Neural crest cell (in vitro differentiated cells): Measurements from ENCODE around the gene IL13RA2. TPM values are rescaled to one million over a fixed set of nuclear protein-coding genes. Genes with fewer than 3 reads are reported as not detected.

Experiments
- DNase-seq: peaks from one replicate; pipeline ENCODE4 v3.0.0; 2021; ENCODE audit warnings: low read depth, mixed read lengths, low spot score
- H3K27ac Mint-ChIP-seq: one replicate; pipeline ENCODE4 v1.8.0; 2021; ENCODE audit warnings: mild to moderate bottlenecking, mixed read lengths; ENCODE audit not compliant: unreplicated experiment
- H3K27me3 Mint-ChIP-seq: 2 replicates; pipeline ENCODE4 v1.8.0; 2021; ENCODE audit warnings: low read depth, mild to moderate bottlenecking, mixed read lengths
- H3K36me3 Mint-ChIP-seq: 2 replicates; pipeline ENCODE4 v1.8.0; 2021; ENCODE audit warnings: low read depth, mild to moderate bottlenecking, mixed read lengths
- H3K4me1 Mint-ChIP-seq: 2 replicates; pipeline ENCODE4 v1.8.0; 2021; ENCODE audit warnings: mixed read lengths
- H3K4me3 Mint-ChIP-seq: one replicate; pipeline ENCODE4 v1.8.0; 2021; ENCODE audit warnings: mild to moderate bottlenecking, mixed read lengths
- H3K9me3 Mint-ChIP-seq: 2 replicates; pipeline ENCODE4 v1.8.0; 2021; ENCODE audit warnings: mixed read lengths
- CTCF ChIP-seq: fragments of 200-600 bp; sonication (generic); conservative IDR thresholded peaks from 2 replicates; pipeline ENCODE4 v1.5.0; 2021; ENCODE audit warnings: antibody characterized with exemption, mild to moderate bottlenecking
- long read RNA-seq: library from polyadenylated mRNA; unstranded; transcript quantifications from one replicate; pipeline ENCODE4 v2.0.0, GENCODE V29; 2020
- total RNA-seq: library from RNA; stranded (reverse); gene quantifications from 2 replicates; pipeline ENCODE4 v1.2.1, GENCODE V29; 2021

Gene IL13RA2
- 0.51 and 0.57 TPM in 2 replicates for total RNA-seq
- long read RNA-seq, partial matches to known transcripts: 0 of 2 reads
- long read RNA-seq, other reads (novel, unspliced or antisense): 0 of 2 reads

DNA sequence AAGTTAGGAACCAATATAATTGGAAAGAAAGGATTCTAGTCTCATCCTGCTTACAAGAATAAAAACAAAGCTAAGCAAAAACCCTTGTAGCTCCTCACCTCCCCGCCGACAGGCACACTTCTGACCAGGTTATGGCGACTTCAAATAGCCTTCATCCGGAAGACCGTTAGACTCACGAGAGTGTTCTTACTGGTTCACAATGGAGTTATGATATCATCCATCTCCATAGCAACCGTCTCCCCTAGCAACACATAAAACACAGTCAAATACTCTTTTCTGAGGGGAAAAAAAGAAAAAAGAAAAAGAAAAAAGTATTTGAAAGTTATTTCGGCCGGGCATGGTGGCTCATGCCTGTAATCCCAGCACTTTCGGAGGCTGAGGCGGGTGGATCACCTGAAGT is at the start of gene IL13RA2:
TSS of gene IL13RA2 (minus strand) at position 162 of the 400 bp plus-strand sequence. CDS start 347 bp downstream, outside the sequence.
- Mint-ChIP-seq H3K36me3 (no peaks in the 10 kb centered on the region), H3K4me1 (peaks cover 8% of the 10 kb centered on the region), H3K27me3 (no peaks in the 10 kb centered on the region), H3K27ac (no peak within 1 kb of the TSS), H3K9me3 (peaks cover 3% of the 10 kb centered on the region), H3K4me3 (no peak within 1 kb of the TSS)
- TF ChIP-seq CTCF: no peak
- DNase-seq: no peak

GRCh38 chrX:115065304-115065703 is 47.9 kb upstream of the IL13RA2 start:
- no peak overlapping the region for H3K4me3 Mint-ChIP-seq
- peaks cover 11% of the 10 kb centered on the region for H3K9me3 Mint-ChIP-seq
- H3K27me3 Mint-ChIP-seq: no peaks in the 10 kb centered on the region
- H3K36me3 Mint-ChIP-seq: no peaks in the 10 kb centered on the region
- TF ChIP-seq CTCF: no peak
- no peak for DNase-seq
- H3K27ac Mint-ChIP-seq: no peak overlapping the region
- H3K4me1 Mint-ChIP-seq: no peaks in the 10 kb centered on the region

- no peak for DNase-seq
- Mint-ChIP-seq H3K4me3 (no peak overlapping the region), H3K27ac (no peak overlapping the region), H3K4me1 (no peaks in the 10 kb centered on the region), H3K9me3 (peaks cover 10% of the 10 kb centered on the region), H3K36me3 (no peaks in the 10 kb centered on the region), H3K27me3 (peaks cover 6% of the 10 kb centered on the region)
- TF ChIP-seq CTCF: no peak
These were observed 42.6 kb upstream of the IL13RA2 start for GRCh38 chrX:115060013-115060412.

GRCh38 chrX:115058276-115058675 is 40.9 kb upstream of the IL13RA2 start:
- no peak for TF ChIP-seq CTCF
- no peak overlapping the region for H3K4me3 Mint-ChIP-seq
- H3K36me3 Mint-ChIP-seq: no peaks in the 10 kb centered on the region
- H3K27ac Mint-ChIP-seq: no peak overlapping the region
- H3K9me3 Mint-ChIP-seq: peaks cover 10% of the 10 kb centered on the region
- no peak for DNase-seq
- H3K4me1 Mint-ChIP-seq: no peaks in the 10 kb centered on the region
- peaks cover 9% of the 10 kb centered on the region for H3K27me3 Mint-ChIP-seq

- Mint-ChIP-seq H3K27me3 (peaks cover 11% of the 10 kb centered on the region), H3K4me3 (no peak overlapping the region), H3K4me1 (no peaks in the 10 kb centered on the region), H3K27ac (no peak overlapping the region), H3K36me3 (no peaks in the 10 kb centered on the region), H3K9me3 (no peaks in the 10 kb centered on the region)
- no peak for DNase-seq
- TF ChIP-seq CTCF: no peak
These were observed 37.5 kb upstream of the IL13RA2 start for GRCh38 chrX:115054876-115055275.
